ENCODE data around the gene TRAF3IP3. TPM values are rescaled to one million over a fixed set of nuclear protein-coding genes. Genes with fewer than 3 reads are reported as not detected.

The TRAF3IP3 gene
- total and polyA plus RNA-seq, 2 of the 13 experiments (the other 11 are each of a cell fraction or from before 2014, with no cell fraction given): not detected

GRCh38 chr1:209783386-209783785, 27.5 kb downstream of the TRAF3IP3 start:
- CTCF ChIA-PET (ENCODE audit: low intra/inter-chr PET ratio, low total read pairs): no interaction called here
- DNase-seq (ENCODE audit: low spot score) (no peak), ATAC-seq (no peak), FAIRE-seq (no peak)
- Histone ChIP-seq H3K9me3 (ENCODE audit: low read length) (no peaks in the 10 kb centered on the region), H3K9ac (ENCODE audit: insufficient read depth, low read depth, low read length) (no peak overlapping the region), H3K4me1 (ENCODE audit: insufficient read depth, low read length) (peaks cover 11% of the 10 kb centered on the region), H3K4me2 (ENCODE audit: low read depth, low read length) (peak overlapping the region; percentile 74; the same call in 1 of the 2 replicates), H3K27me3 (ENCODE audit: control insufficient read depth in 1 of 2, insufficient read depth in 2 of 2, low read length in 2 of 2) (peaks cover 0 to 3% of the 10 kb centered on the region in 2 experiments; a peak in 1 of 5 replicates), H3K4me3 (replicated peaks in 1 of 3; ENCODE audit: insufficient read depth in 1 of 3, low read depth in 2 of 3, low read length in 3 of 3) (0 out of 6 replicates have a peak overlapping the region, but pooled peaks of 1 of the 3 experiments have one; percentile 67), H4K20me1 (ENCODE audit: insufficient read depth, low read length) (no peaks in the 10 kb centered on the region), H2AFZ (ENCODE audit: low read length) (no peak overlapping the region), H3K79me2 (ENCODE audit: insufficient read depth, low read length) (no peaks in the 10 kb centered on the region), H3K27ac (ENCODE audit: extremely low read length, insufficient read depth, low read length) (no peak overlapping the region), H3K36me3 (replicated peaks in 1 of 2; ENCODE audit: control insufficient read depth in 1 of 2, insufficient read depth in 2 of 2, low read length in 2 of 2) (no peaks in the 10 kb centered on the region)
- in situ Hi-C loops (cut with HindIII; ENCODE audit: extremely low pct_ligation_motif_present, low pct_unique_long_range_greater_than_20kb): no loop called here
- BruUV-seq (replicated peaks): no TSS peak
- POLR2A ChIA-PET: no interaction called here
- WGBS (ENCODE audit: low lambda C conversion rate): 64% methylated on average over 5 of the region's 6 CpGs
- intact Hi-C loops (cut with micrococcal nuclease; ENCODE audit: unreplicated experiment): no loop called here
- no peak for TF ChIP-seq THAP8 (CRISPR knock-in tag; IDR thresholded peaks at IDR 0.05; ENCODE audit: borderline replicate concordance)
- TF ChIP-seq ZNF839 (CRISPR knock-in tag; IDR thresholded peaks at IDR 0.05; ENCODE audit: borderline replicate concordance): no peak
- no peak for TF ChIP-seq ZNF878 (CRISPR knock-in tag; IDR thresholded peaks at IDR 0.05)
- TF ChIP-seq ZKSCAN1 (IDR thresholded peaks at IDR 0.05; ENCODE audit: low read length): no peak
- TF ChIP-seq, protein P1, sequence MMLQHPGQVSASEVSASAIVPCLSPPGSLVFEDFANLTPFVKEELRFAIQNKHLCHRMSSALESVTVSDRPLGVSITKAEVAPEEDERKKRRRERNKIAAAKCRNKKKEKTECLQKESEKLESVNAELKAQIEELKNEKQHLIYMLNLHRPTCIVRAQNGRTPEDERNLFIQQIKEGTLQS (CRISPR knock-in tag; IDR thresholded peaks at IDR 0.05): no peak
- TF ChIP-seq ZBTB25 (CRISPR knock-in tag; IDR thresholded peaks at IDR 0.05): no peak
- no peak for TF ChIP-seq ZNF256 (CRISPR knock-in tag; conservative IDR thresholded peaks at IDR 0.05)
- TF ChIP-seq MBD4 (IDR thresholded peaks at IDR 0.05; ENCODE audit: borderline replicate concordance, low read length): no peak
- no peak for TF ChIP-seq ZNF333 (CRISPR knock-in tag; IDR thresholded peaks at IDR 0.05; ENCODE audit: borderline replicate concordance)
- no peak for TF ChIP-seq ZNF30 (CRISPR knock-in tag; IDR thresholded peaks at IDR 0.05)
- TF ChIP-seq, protein P2, sequence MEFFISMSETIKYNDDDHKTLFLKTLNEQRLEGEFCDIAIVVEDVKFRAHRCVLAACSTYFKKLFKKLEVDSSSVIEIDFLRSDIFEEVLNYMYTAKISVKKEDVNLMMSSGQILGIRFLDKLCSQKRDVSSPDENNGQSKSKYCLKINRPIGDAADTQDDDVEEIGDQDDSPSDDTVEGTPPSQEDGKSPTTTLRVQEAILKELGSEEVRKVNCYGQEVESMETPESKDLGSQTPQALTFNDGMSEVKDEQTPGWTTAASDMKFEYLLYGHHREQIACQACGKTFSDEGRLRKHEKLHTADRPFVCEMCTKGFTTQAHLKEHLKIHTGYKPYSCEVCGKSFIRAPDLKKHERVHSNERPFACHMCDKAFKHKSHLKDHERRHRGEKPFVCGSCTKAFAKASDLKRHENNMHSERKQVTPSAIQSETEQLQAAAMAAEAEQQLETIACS (CRISPR knock-in tag; IDR thresholded peaks at IDR 0.05): no peak
- no peak for TF ChIP-seq MEIS1 (CRISPR knock-in tag; IDR thresholded peaks at IDR 0.05; ENCODE audit: borderline replicate concordance)
- no peak for TF ChIP-seq ZBTB49 (CRISPR knock-in tag; IDR thresholded peaks at IDR 0.05; ENCODE audit: borderline replicate concordance)
- no peak for TF ChIP-seq BCL6 (CRISPR knock-in tag; IDR thresholded peaks at IDR 0.05)

Measured in HepG2 (cell line).